Sigmoid colon (tissue), 3 donors: ENCODE results near the gene OXT.

Source experiments
- POLR2A ChIP-seq, 2 donors: fragments of 450-650 bp; IDR thresholded peaks; one replicate each; pipeline ENCODE4 v1.6.1; 2016; ENCODE audit warnings: antibody characterized with exemption in 2 of 2, mild to moderate bottlenecking in 2 of 2, moderate library complexity in 2 of 2
- TF ChIP-seq, protein P1 (sequence below), 4 experiments: fragments of 450-650 bp in 3 of 4; fragments of 200-600 bp in 1 of 4; IDR thresholded peaks; one replicate each; pipeline ENCODE4 v1.5.1; 2016 to 2019; ENCODE audit warnings: antibody characterized with exemption in 4 of 4, mild to moderate bottlenecking in 3 of 4, moderate library complexity in 2 of 4

DNA sequence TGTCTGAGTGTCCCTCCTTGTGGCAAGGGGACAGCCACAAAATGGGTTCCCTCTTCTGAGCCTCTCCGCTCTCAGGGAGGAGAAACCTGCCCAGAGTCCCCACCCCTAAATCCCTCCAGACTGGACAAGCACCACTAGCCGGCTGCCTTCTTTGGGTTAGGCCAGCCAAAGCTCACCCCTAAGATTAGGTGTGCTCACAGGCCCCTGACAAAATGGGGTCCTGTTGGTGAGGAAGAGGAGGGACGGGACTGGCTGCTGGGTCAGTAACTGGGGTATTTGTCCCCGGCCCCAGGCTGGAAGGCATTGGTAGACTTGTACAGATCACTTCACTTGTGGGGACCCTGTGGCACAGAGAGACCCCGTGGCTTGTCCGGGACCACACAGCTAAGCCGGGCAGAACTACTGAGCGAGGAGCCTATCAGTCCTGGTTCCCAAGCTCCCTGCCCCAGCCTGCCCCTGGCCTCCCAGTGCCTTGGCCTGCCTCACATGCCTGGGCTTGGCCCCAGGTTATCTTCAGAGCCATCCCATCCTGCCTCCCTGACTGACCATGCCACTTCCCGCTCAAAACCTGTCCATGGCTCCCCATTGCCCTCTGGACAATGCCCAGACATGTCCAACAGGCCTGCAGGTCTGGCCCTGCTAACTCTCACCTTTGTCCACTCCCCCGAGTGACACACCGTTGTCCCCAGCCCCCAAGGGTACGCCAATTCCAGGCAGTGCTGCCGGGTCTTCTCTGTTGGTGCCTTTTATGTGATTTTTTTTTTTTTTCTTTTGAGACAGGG, 23.6 kb downstream of the OXT start:
- TF ChIP-seq, protein P1, sequence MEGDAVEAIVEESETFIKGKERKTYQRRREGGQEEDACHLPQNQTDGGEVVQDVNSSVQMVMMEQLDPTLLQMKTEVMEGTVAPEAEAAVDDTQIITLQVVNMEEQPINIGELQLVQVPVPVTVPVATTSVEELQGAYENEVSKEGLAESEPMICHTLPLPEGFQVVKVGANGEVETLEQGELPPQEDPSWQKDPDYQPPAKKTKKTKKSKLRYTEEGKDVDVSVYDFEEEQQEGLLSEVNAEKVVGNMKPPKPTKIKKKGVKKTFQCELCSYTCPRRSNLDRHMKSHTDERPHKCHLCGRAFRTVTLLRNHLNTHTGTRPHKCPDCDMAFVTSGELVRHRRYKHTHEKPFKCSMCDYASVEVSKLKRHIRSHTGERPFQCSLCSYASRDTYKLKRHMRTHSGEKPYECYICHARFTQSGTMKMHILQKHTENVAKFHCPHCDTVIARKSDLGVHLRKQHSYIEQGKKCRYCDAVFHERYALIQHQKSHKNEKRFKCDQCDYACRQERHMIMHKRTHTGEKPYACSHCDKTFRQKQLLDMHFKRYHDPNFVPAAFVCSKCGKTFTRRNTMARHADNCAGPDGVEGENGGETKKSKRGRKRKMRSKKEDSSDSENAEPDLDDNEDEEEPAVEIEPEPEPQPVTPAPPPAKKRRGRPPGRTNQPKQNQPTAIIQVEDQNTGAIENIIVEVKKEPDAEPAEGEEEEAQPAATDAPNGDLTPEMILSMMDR (IDR thresholded peaks at IDR 0.05), result no peak
- no peak for TF ChIP-seq POLR2A (IDR thresholded peaks at IDR 0.05)
